ENCODE measurements around the gene TSC22D2.

Gene TSC22D2

GRCh38 chr3:150479370-150479769 lies 71.3 kb downstream of the TSC22D2 start:
- no peak overlapping the region for H3K4me3 ChIP-seq (ENCODE audit: low read depth, low read length)
- no peak for DNase-seq (ENCODE audit: low read depth)
- TF ChIP-seq, protein P1, sequence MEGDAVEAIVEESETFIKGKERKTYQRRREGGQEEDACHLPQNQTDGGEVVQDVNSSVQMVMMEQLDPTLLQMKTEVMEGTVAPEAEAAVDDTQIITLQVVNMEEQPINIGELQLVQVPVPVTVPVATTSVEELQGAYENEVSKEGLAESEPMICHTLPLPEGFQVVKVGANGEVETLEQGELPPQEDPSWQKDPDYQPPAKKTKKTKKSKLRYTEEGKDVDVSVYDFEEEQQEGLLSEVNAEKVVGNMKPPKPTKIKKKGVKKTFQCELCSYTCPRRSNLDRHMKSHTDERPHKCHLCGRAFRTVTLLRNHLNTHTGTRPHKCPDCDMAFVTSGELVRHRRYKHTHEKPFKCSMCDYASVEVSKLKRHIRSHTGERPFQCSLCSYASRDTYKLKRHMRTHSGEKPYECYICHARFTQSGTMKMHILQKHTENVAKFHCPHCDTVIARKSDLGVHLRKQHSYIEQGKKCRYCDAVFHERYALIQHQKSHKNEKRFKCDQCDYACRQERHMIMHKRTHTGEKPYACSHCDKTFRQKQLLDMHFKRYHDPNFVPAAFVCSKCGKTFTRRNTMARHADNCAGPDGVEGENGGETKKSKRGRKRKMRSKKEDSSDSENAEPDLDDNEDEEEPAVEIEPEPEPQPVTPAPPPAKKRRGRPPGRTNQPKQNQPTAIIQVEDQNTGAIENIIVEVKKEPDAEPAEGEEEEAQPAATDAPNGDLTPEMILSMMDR (IDR thresholded peaks at IDR 0.05; ENCODE audit: insufficient read depth, low read depth, low read length, missing control alignments): no peak

- DNase-seq (ENCODE audit: low read depth): no peak
- H3K4me3 ChIP-seq (ENCODE audit: low read depth, low read length): no peak overlapping the region
- TF ChIP-seq, protein P1 (IDR thresholded peaks at IDR 0.05; ENCODE audit: insufficient read depth, low read depth, low read length, missing control alignments): no peak
These were observed 72.8 kb downstream of the TSC22D2 start for GRCh38 chr3:150480877-150481276.

GRCh38 chr3:150483226-150483625 lies 75.1 kb downstream of the TSC22D2 start:
- TF ChIP-seq, protein P1 (IDR thresholded peaks at IDR 0.05; ENCODE audit: insufficient read depth, low read depth, low read length, missing control alignments): no peak
- H3K4me3 ChIP-seq (ENCODE audit: low read depth, low read length): no peak overlapping the region
- DNase-seq (ENCODE audit: low read depth): no peak

DNA sequence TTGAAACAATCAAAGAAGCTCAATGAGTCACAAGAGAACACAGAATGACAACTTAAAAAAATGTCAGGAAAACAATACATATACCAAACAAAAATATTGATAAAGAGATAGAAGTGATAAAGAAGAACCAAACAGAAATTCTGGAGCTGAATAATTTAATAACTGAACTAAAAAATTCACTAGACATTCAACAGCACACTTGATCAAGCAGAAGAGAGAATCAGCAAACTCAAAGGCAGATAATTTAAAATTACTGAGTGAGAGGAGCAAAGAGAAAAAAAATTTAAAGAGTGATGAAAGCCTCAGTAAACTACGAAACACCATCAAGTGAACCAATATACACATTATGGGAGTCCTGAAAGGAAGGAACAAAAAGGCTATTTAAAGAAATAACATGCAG lies 76.3 kb downstream of the TSC22D2 start:
- no peak for DNase-seq (ENCODE audit: low read depth)
- H3K4me3 ChIP-seq (ENCODE audit: low read depth, low read length): no peak overlapping the region
- TF ChIP-seq, protein P1 (IDR thresholded peaks at IDR 0.05; ENCODE audit: insufficient read depth, low read depth, low read length, missing control alignments): no peak

DNA sequence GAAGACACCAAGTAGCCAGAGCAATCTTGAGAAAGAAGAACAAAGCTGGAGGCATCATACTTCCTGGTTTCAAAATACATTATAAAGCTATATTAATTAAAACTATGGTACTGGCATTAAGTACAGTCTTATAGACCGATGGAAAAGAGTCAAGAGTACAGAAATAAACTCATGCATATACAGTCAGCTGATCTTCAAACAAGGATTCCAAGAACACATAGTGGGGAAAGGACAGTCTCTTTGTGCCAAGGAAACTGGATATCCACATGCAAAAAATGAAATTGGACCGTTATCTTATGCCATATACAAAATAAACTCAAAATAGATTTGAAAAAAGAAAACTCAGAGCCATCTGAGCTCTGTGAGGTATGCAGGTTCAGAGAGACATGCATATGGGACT lies 80.8 kb downstream of the TSC22D2 start:
- no peak for DNase-seq (ENCODE audit: low read depth)
- no peak overlapping the region for H3K4me3 ChIP-seq (ENCODE audit: low read depth, low read length)
- TF ChIP-seq, protein P1 (IDR thresholded peaks at IDR 0.05; ENCODE audit: insufficient read depth, low read depth, low read length, missing control alignments): no peak

- no peak for DNase-seq (ENCODE audit: low read depth)
- TF ChIP-seq, protein P1 (IDR thresholded peaks at IDR 0.05; ENCODE audit: insufficient read depth, low read depth, low read length, missing control alignments): no peak
- no peak overlapping the region for H3K4me3 ChIP-seq (ENCODE audit: low read depth, low read length)
These were observed 82.3 kb downstream of the TSC22D2 start for GRCh38 chr3:150490277-150490986.

All from GM12865 (cell line).